Psoas muscle (tissue), 8 donors: ENCODE measurements around the gene IFNA4. TPM values are rescaled to one million over a fixed set of nuclear protein-coding genes. Genes with fewer than 3 reads are reported as not detected.
"Not testable (repeated sequence)": the region's sequence is repeated elsewhere in the genome, so short reads cannot be mapped to it uniquely, and the experiment has no call there.

Experiments used
- ATAC-seq, 4 donors: fragments of 200-7000 bp; cut with Tn5 transposase; one replicate each; pipeline ENCODE4 v1.9.1; 2020; ENCODE audit warnings: moderate library complexity in 3 of 4, mild to moderate bottlenecking in 2 of 4
- DNase-seq, 2 donors: peaks; one replicate each; pipeline ENCODE4 v3.0.0-alpha.2; 2020
- H3K27ac ChIP-seq: fragments of 200-600 bp; one replicate; pipeline ENCODE4 v1.8.0; 2022
- H3K27me3 ChIP-seq, 3 donors: fragments of 200-600 bp in 1 of 3; one replicate each; pipeline versions ENCODE4 v1.6.1 to v1.8.0; 2013 to 2022; ENCODE audit warnings: low read length in 2 of 3, mild to moderate bottlenecking in 2 of 3, moderate library complexity in 1 of 3; ENCODE audit not compliant: insufficient read depth in 3 of 3
- H3K36me3 ChIP-seq, 2 donors: fragments of 200-600 bp in 1 of 2; one replicate each; pipeline versions ENCODE4 v1.6.1 to v1.8.0; 2013 to 2022; ENCODE audit warnings: low read depth in 1 of 2, mild to moderate bottlenecking in 1 of 2, moderate library complexity in 1 of 2; ENCODE audit not compliant: insufficient read depth in 1 of 2
- H3K4me1 ChIP-seq: fragments of 200-600 bp; one replicate; pipeline ENCODE4 v1.8.0; 2022
- H3K4me3 ChIP-seq: fragments of 200-600 bp; one replicate; pipeline ENCODE4 v1.8.0; 2022; ENCODE audit warnings: mild to moderate bottlenecking
- H3K9me3 ChIP-seq: fragments of 200-600 bp; one replicate; pipeline ENCODE4 v1.8.0; 2022
- CTCF ChIP-seq: fragments of 200-600 bp; IDR thresholded peaks from one replicate; pipeline ENCODE4 v1.8.0; 2022; ENCODE audit warnings: antibody characterized with exemption
- WGBS, 3 donors: extraction: QIAGEN DNeasy Blood & Tissue Kit; methylation state at CpG; one replicate each; pipeline versions ENCODE4 v1.1.6 to v1.1.7; 2013; 5-methylcytosine and 5-hydroxymethylcytosine counted together
- intact Hi-C, 2 donors: fragments of 100-400 bp; cut with DNase I; formaldehyde crosslinking; loops; one replicate each; pipeline versions ENCODE4 v1.11.0 to v1.14.2; 2022
- polyA plus RNA-seq, 3 donors: library from polyadenylated mRNA; stranded (reverse); fragments of 200-250 nt; gene quantifications; one replicate each; pipeline ENCODE4 v1.2.3, GENCODE V29; 2013
- total RNA-seq, 4 donors: library from RNA; stranded (reverse); fragmentation: NEBNext Ultra II Directional in 2 of 4; extraction: Animal tissue kit (Norgen Biotek cat#: 25700) in 2 of 4; gene quantifications; one replicate each; pipeline versions ENCODE4 v1.2.1 to v1.2.4, GENCODE V29; 2021 to 2023
- donor health status: healthy with polysubstance abuse.
- donor health status: DM: no; HTN: no; CAD: no; lungs with moderate emphysema.
- donor health status: Bipolar disorder and iron deficiency.
- donor health status: healthy.
- donor health status: DM: yes; HTN: yes; CAD: no.
- donor health status: DM: no; HTN: no; CAD: no.
- donor health status: DM: no; HTN: no; CAD: no.
- donor health status: DM: yes; HTN: yes; CAD: no.

The IFNA4 gene
- total and polyA plus RNA-seq, 7 donors, result not detected

DNA sequence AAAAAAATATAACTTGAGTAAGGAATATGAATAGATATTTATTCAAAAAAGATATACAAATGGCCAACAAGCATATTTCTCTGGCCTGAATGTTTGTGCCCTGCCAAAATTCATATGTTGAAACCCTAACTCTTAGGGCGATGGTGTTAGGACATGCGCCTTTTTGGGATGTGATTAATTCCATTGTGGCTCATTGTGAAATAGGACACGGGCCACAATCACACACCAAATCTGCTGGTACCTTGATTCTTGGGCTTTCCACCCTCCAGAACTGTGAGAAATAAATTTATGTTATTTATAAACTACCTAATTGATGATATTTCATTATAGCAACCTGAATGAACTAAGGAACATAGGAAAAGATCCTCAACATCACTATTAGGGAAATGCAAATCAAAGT lies 15.2 kb downstream of the IFNA4 start:
- Histone ChIP-seq H3K9me3 (no peaks in the 10 kb centered on the region), H3K4me3 (no peak overlapping the region), H3K27me3 (no peaks in the 10 kb centered on the region), H3K36me3 (no peaks in the 10 kb centered on the region), H3K4me1 (no peaks in the 10 kb centered on the region), H3K27ac (no peak overlapping the region)
- no peak for TF ChIP-seq CTCF
- intact Hi-C loops, result no loop called here
- 88 to 91% (median 89%) methylated on average over 3 of the region's 3 CpGs for WGBS, 3 donors
- DNase-seq (no peak), ATAC-seq (no peak)

- 59 to 81% (median 74%) methylated on average over 1 of the region's 1 CpG for WGBS, 3 donors
- DNase-seq (no peak), ATAC-seq (no peak)
- no peak for TF ChIP-seq CTCF
- no peaks in the 10 kb centered on the region for H3K36me3 ChIP-seq
- H3K27me3 ChIP-seq, result no peaks in the 10 kb centered on the region
- H3K9me3 ChIP-seq, result no peaks in the 10 kb centered on the region
- intact Hi-C loops, result no loop called here
- no peak overlapping the region for H3K4me3 ChIP-seq
- no peak overlapping the region for H3K27ac ChIP-seq
- H3K4me1 ChIP-seq, result no peaks in the 10 kb centered on the region
These were observed 16.0 kb downstream of the IFNA4 start for GRCh38 chr9:21171351-21171750.

GRCh38 chr9:21166560-21166959 lies 20.8 kb downstream of the IFNA4 start, which contains the start of gene IFNA21:
IFNA21 (minus strand) TSS chr9:21166660; CDS start chr9:21166612, 48 bp downstream.
- H3K4me1 ChIP-seq, H3K36me3 ChIP-seq, H3K27me3 ChIP-seq, H3K27ac ChIP-seq, H3K4me3 ChIP-seq, DNase-seq, intact Hi-C loops, H3K9me3 ChIP-seq, ATAC-seq: not testable (repeated sequence)
- WGBS, 3 donors, result 77 to 83% (median 82%) methylated on average over 2 of the region's 2 CpGs

DNA sequence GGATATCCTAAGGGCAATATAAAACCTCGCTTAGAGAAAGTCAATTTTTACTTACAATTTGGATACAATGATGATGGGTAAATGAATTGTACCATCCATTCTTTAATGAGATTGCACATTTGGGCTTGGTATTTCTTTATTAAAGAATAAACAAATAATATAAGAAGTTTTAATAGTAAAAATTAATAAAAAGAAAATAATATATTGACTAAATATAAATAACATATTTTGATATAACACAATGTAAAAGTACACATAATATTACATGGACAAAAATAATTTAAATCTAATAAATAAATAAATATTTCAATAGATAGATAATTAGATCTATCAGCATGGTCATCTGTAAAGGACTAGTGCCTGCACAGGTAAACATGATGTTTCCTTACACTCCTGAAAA lies 21.9 kb downstream of the IFNA4 start:
- no peaks in the 10 kb centered on the region for H3K27me3 ChIP-seq
- TF ChIP-seq CTCF, result no peak
- no peak overlapping the region for H3K27ac ChIP-seq
- DNase-seq (no peak), ATAC-seq (no peak)
- H3K4me1 ChIP-seq, result no peaks in the 10 kb centered on the region
- 93 to 95% (median 93%) methylated on average over 1 of the region's 1 CpG for WGBS, 3 donors
- intact Hi-C loops, result no loop called here
- H3K36me3 ChIP-seq, result no peaks in the 10 kb centered on the region
- H3K4me3 ChIP-seq, result no peak overlapping the region
- no peaks in the 10 kb centered on the region for H3K9me3 ChIP-seq

- DNase-seq (no peak), ATAC-seq (no peak)
- no peaks in the 10 kb centered on the region for H3K27me3 ChIP-seq
- H3K36me3 ChIP-seq, result no peaks in the 10 kb centered on the region
- WGBS, 3 donors, result 30 to 41% (median 40%) methylated on average over 1 of the region's 1 CpG
- H3K27ac ChIP-seq, result no peak overlapping the region
- no peak overlapping the region for H3K4me3 ChIP-seq
- no peak for TF ChIP-seq CTCF
- no peaks in the 10 kb centered on the region for H3K9me3 ChIP-seq
- H3K4me1 ChIP-seq, result no peaks in the 10 kb centered on the region
- intact Hi-C loops, result no loop called here
These were observed 27.2 kb downstream of the IFNA4 start for GRCh38 chr9:21160178-21160577.
